Stimulated activated CD8-positive, alpha-beta memory T cell treated with anti-CD3 and anti-CD28 coated beads, Interleukin-2, amount 100 ng/mL, for 1 hour (primary cell): ENCODE results near the gene MACROD1.

ENCODE experiments used
- DNase-seq, 2 donors: peaks; one replicate each; pipeline ENCODE4 v3.0.0-alpha.2; 2020; ENCODE audit warnings: low read depth in 2 of 2

MACROD1 gene

GRCh38 chr11:64131683-64132190 lies 34.2 kb downstream of the MACROD1 start:
- no peak for DNase-seq

DNA sequence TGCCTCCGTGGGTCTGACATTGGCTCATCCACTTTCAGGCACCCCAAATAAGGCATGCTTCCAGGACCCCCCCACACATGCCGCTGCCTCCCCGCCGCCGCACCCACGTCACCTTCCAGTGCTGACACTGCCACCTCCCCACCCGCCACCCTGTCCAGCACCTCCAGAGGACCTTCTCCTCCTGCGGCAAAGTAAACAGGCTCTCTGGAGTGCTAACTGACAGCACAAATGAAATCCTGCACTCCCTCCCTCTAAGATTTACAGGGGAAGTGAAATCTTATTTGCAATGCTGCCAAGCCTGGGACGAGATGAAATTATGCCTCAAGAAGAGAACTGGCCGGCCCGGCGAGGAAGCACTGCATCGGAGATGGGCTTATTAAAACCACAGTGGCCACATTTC lies 35.3 kb downstream of the MACROD1 start:
- no peak for DNase-seq

- no peak for DNase-seq
Measured at GRCh38 chr11:64129403-64129802, 36.5 kb downstream of the MACROD1 start.

DNA sequence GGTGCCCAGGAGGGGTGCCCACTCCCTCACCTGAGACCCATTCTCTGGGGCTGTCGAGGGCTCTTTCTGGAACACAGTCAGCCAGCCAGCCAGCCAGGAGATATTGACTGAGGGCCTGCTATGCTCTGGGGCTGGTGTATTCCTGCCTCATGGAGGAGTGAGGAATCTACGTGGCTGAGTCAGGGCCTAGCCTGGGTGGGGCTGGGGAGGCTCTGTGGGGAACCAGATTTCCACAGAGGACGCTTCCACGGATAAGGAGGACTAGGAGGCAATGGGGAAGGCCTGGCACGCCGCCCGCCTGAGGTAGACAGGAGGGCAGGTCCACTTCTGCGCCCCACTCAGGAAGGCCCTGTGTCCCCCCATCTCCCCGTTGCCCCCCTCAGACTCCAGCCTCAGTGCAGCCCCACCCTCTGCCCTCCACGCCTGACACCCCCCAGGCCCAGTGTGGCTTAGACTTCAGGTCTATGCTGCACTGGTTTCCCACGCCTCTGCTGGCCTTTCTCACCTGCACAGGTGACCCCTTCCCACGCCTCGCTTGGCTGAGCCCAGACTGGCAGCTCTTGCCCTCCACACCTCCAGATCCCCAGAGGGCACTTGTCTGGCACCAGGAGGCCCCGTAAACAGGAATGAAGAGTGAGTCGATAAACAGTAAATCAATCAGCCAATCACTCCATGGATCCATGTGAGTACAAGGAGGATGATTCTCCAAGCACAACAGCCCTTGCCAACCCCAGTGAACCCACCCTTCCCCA lies 37.5 kb downstream of the MACROD1 start:
- DNase-seq: no peak

DNA sequence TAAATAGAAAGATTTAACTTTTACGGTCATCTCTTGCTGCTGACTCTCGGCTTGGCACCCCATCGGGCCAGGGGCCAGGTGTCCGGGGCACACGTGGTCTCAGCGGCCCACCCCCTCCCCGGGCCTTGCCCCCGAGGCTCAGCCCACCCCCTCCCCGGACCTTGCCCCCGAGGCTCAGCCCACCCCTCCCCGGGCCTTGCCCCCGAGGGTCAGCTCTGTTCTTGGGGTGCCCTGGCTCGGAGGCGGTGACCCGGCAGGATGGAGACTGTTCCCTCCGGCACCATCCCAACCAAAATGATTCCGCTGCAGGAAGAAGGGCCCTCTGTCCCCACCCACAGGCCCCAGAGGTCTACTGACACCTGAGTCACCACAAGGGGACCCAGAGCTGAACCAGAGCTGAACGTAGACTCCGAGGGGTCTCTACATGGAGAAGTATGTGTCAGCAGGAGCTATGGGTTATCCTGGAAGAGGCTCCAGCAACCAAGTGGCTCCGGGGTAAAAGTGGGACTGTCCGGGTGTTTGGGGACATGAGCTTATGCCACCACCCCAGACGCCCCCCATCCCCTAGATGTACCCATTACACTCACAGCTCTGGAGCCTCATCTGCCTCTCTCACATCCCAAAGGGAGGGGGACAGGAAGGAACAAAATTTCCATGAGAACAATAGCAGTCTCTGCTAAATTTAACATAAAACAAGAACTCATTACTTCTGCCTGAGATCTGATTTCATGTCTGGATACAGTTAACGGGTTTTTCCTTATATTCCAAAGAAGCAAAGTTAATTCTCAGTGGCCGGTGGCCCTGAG lies 38.4 kb downstream of the MACROD1 start:
- no peak for DNase-seq

DNA sequence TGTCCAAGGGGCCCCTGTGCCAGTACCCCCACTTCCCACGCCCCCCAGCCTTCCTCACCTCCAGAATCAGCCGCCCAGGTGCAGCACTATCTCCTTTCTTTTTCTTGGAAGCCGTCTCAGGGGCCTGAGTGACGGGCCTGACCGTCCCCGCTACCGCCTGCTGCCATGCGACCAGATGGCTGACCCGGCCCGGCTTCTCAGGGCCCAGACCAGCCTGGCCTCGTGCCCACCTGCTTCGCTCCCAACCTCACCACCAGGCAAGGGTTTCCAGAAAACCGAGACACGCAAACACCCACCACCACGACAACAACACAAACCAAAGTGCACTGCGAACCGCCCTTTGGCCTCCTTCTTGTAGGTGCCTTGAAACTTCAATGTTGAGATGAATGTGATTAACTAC lies 39.1 kb downstream of the MACROD1 start:
- DNase-seq: no peak

GRCh38 chr11:64126371-64126770 lies 39.5 kb downstream of the MACROD1 start:
- no peak for DNase-seq

- DNase-seq: no peak
Measured at GRCh38 chr11:64125676-64126075, 40.2 kb downstream of the MACROD1 start.

DNA sequence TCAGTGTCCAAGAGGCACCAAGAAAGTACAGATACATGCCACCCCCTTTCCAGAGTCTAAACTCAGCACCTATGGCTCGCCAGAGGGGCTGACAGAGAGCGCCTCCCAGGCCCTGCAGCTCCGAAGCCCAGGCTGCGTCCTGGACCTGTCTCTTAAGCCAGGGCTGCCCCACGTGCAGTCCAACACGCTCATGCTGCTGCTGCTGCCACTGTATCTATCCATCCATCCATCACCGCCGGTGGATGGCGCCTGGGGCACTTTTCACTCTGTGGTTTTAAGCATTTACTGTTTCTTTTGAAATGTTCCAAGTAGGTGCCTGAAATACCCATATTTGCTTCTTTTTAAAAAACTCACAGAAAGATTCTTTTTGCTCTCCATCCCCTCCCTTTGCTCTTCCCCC lies 41.8 kb downstream of the MACROD1 start:
- DNase-seq: no peak

DNA sequence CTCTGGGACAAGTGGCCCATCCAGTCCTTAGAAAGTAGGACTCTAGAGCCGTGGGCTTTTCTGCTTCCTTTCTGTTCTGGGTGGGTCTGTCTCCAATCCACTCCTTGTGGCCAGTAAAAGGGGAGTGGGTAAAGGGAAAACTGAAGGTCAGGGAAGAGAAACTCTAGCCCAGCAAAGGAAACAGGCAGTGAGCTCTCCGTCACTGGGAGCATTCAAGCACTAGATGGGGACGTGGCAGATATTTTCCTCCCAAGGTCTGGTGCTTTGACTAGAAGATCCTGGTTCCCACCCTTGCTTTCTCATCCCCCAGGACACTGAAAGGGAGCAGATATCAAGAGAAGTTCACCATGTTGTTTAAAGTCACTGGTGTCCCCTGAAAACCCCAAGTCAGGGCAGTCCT lies 42.2 kb downstream of the MACROD1 start:
- DNase-seq: no peak

DNA sequence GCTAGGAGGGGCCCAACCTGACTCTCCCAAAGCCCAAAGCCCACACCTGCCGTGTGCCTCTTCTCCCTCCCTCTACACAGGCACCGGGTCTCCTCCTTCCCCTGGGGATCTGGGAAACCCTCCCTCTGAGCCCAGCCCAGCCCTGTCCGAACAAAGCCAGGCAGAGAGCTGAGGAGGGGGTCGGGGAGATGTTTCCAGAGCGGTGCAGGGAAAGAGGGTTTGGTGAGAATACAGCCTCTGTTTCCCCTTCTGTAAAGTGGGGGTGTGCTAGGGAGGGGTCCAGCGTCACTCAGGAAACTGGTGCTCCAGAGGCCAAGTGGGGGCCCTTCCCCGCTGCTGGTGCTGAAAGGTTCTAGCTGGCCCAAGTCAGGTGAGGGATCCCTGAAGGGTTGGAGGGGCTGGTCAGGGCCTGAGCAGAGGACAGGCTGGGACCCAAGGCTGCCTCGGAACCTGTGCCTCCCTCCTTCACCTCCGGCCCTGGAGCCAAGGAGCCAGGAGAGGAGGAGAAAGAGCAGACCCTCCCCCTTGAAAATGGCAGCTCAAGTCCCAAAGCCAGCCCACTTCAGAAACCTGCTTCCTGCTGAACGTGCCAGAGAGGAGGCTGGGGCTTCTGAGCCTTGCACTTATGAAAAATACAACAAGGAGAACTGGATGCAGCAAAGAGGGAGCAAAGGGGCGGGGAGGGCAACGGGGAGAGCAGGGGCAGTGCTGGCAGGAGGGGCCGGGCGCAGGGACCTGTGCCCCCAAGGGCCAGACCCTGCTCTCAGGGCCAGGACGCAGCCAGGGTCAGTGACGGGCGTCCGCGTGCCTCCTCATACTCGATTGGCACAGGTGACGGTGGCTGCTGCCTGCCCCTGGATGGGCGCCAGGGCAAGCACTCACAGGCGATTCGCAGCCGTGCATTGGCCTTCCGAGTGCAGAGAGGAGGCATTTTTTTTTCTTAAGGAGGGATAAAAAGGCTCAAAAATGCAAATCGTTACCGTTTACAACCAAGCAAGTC lies 43.2 kb downstream of the MACROD1 start:
- DNase-seq: no peak

GRCh38 chr11:64121663-64122410 lies 44.1 kb downstream of the MACROD1 start:
- DNase-seq: no peak

DNA sequence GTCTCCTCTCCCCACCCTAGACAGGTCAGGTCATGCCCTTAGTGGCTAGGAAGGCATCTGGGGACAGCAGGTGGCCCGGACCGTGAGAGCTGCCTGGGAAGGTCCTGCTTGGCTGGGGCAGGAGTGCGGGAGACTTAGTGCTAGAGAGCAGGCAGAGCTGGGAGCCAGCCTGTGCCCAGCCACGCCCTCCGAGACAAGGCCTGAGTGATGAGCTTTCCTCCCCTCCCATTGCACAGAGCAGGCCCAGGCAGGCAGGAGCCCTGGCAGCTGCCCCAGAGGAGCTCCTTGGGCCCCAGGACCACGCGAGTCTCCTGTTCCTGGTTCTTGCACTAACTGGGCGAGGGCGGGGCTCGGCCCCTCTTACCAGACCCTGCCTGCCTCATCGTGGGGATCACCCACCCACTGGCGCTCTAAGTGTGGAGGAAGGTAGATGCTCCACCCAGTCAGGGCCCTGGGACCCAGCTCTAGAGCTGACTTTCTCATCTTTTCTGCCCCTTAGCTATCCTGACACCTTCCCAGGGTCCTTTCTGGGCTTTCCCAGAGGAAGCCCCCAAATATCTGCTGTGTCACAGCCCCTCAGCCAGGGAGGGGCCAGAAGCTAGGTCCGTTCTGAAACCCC lies 44.9 kb downstream of the MACROD1 start:
- no peak for DNase-seq

GRCh38 chr11:64119700-64120099 lies 46.2 kb downstream of the MACROD1 start:
- no peak for DNase-seq

DNA sequence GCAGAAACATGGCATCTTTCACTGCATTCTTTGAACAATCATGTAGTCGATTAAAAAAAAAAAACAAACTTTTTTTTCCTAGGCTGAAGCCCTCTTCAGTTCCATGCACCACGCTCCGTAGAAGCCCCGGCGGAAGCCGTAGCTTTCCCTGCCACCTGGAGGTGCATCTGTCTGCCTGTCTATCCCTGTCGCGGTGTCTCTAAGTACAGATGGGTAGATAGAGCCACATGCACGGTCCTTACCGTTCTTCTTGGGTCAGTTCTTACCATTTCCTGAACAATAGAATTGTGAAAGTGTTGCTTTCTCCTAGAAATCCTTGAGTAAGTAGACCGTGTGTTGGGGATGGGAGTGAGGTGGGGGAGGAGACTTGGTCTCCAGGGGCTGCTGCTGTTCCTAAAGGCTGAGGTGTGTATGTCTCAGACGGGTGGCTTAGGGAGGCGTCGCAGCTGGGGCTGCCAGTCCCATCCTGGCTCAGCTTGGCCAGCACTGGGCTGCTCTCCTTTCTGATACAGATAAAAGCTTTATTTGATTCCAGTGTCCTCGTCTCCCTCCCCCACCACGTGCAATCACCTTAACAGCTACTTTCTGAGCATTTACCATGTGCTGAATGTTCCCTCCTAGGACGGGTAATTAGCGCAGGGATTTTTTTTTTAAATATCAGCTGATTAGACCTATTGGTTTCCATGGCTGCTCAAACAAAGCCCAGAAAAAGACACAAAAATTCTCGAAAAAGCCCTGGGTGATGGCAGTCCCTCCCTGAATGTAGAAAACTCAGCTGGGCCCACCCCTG lies 46.8 kb downstream of the MACROD1 start:
- no peak for DNase-seq

- DNase-seq: no peak
Measured at GRCh38 chr11:64117763-64118459, 48.0 kb downstream of the MACROD1 start.

DNA sequence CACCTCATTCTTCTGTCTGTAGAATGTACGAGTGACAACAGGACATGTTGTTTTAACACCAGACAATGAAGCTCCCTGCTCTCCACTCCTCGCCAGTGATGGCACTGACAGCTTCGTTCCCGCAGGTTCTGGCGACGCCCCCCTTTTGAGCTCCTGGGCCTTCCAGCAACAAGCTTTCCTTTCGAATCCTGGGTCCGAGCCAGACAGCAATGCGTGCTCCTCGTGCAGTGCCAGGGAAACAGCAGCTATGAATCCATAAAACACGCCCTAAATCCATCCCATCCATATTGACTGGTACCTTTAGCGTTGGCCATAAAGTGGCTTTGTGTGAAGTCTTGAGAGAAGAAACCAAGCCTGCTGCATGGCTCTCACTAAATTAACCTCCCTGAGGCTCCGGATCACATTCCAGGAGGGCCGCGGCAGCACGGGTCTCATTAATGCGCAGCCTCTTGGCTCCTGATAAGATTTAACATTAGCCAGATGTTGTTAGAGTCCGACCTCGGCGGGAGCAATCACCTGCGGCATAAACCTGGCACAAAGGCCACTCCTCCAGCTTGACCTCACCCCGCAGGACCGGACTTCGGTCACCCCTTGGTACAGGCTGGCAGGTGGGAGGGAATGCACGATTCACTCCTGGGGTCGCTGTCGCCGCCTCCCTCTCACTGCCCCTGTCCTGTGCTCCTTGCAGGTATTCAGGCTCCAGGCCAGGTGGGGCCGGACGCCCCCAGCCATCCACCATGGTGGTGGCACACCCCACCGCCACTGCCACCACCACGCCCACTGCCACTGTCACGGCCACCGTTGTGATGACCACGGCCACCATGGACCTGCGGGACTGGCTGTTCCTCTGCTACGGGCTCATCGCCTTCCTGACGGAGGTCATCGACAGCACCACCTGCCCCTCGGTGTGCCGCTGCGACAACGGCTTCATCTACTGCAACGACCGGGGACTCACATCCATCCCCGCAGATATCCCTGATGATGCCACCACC lies 50.1 kb downstream of the MACROD1 start:
- no peak for DNase-seq

DNA sequence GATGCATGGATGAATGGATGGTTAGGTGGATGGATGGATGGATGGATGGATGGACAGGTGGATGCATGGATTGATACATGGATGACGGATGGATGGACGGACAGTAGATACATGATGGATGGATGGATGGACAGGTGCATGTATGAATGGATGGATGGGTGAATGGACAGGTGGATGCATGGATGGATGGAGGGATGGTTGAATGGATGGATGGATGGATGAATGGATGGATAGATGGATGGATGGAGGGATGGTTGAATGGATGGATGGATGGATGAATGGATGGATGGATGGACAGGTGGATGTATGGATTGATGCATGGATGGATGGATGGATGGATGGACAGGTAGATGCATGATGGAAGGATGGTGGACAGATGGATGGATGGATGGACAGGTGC lies 51.7 kb downstream of the MACROD1 start:
- no peak for DNase-seq
